HG03460 (cell line): ENCODE measurements around the gene SMARCD2.
"Not testable (repeated sequence)": the region's sequence is repeated elsewhere in the genome, so short reads cannot be mapped to it uniquely, and the experiment has no call there.

Source experiments
- ATAC-seq: cut with Tn5 transposase; IDR thresholded peaks from one replicate; pipeline ENCODE4 v1.9.1; 2021; ENCODE audit not compliant: unreplicated experiment

Gene SMARCD2

GRCh38 chr17:63816123-63816522 lies 26.4 kb downstream of the SMARCD2 start:
- ATAC-seq = no peak

- ATAC-seq = no peak
Observed at GRCh38 chr17:63809970-63810369, 32.5 kb downstream of the SMARCD2 start.

GRCh38 chr17:63805591-63805990 lies 36.9 kb downstream of the SMARCD2 start:
- ATAC-seq = no peak

GRCh38 chr17:63804328-63804727 lies 38.2 kb downstream of the SMARCD2 start:
- ATAC-seq = no peak

- ATAC-seq = no peak
Observed at GRCh38 chr17:63800783-63801182, 41.7 kb downstream of the SMARCD2 start.

- ATAC-seq = no peak
Observed at GRCh38 chr17:63798572-63799106, 43.8 kb downstream of the SMARCD2 start.

GRCh38 chr17:63796375-63796774 lies 46.1 kb downstream of the SMARCD2 start:
- not testable (repeated sequence) for ATAC-seq

GRCh38 chr17:63792055-63792729 lies 50.3 kb downstream of the SMARCD2 start:
- ATAC-seq = no peak

GRCh38 chr17:63790057-63790456 lies 52.4 kb downstream of the SMARCD2 start:
- no peak for ATAC-seq

- ATAC-seq = no peak
Observed at GRCh38 chr17:63786971-63787711, 55.3 kb downstream of the SMARCD2 start.

- ATAC-seq = no peak
Observed at GRCh38 chr17:63786117-63786516, 56.4 kb downstream of the SMARCD2 start.

GRCh38 chr17:63785556-63785955 lies 56.9 kb downstream of the SMARCD2 start:
- no peak for ATAC-seq

GRCh38 chr17:63783522-63783921 lies 59.0 kb downstream of the SMARCD2 start:
- ATAC-seq = no peak
